OCI-LY7 (cell line): ENCODE data around the gene SSRP1. TPM values are rescaled to one million over a fixed set of nuclear protein-coding genes. Genes with fewer than 3 reads are reported as not detected.

Source experiments
- BruUV-seq: library from RNA; stranded (reverse); fragments of 400-500 nt; replicated peaks from 2 replicates; lab custom pipeline; 2021; lab: Mats Ljungman, UMichigan
- CTCF ChIA-PET: fragments of 300-600 bp; sonication (Branson Sonifier 250); formaldehyde crosslinking; loops from one replicate; lab custom pipeline; 2022; ENCODE audit warnings: antibody characterized with exemption; ENCODE audit not compliant: unreplicated experiment; lab: Charles Lee
- POLR2A ChIA-PET: fragments of 300-600 bp; sonication (Branson Sonifier 250); formaldehyde crosslinking; loops from one replicate; lab custom pipeline; 2022; ENCODE audit warnings: antibody characterized with exemption; lab: Charles Lee
- DNase-seq: peaks from one replicate; pipeline ENCODE4 v3.0.0-alpha.2; 2015; ENCODE audit warnings: low spot score
- H2AFZ ChIP-seq: fragments of 200-600 bp; sonication (generic), shearing (Covaris generic); 2 replicates; pipeline ENCODE4 v1.6.1; 2014; ENCODE audit warnings: mild to moderate bottlenecking, antibody characterized with exemption, low read length, moderate library complexity
- H3K27ac ChIP-seq: fragments of 200-600 bp; sonication (generic); 2 replicates; pipeline ENCODE4 v1.5.1; 2014; ENCODE audit warnings: mixed run types, low read depth, mild to moderate bottlenecking, moderate library complexity, low read length, inconsistent platforms; ENCODE audit not compliant: poor library complexity, severe bottlenecking
- H3K36me3 ChIP-seq: fragments of 200-600 bp; sonication (generic); 2 replicates; pipeline ENCODE4 v1.6.1; 2014; ENCODE audit warnings: mild to moderate bottlenecking, antibody characterized with exemption, low read length, moderate library complexity, mixed read lengths; ENCODE audit not compliant: insufficient read depth
- H3K4me1 ChIP-seq: fragments of 200-600 bp; sonication (generic); 2 replicates; pipeline ENCODE4 v1.5.1; 2014; ENCODE audit warnings: mild to moderate bottlenecking, low read length; ENCODE audit not compliant: insufficient read depth, poor library complexity, severe bottlenecking
- H3K4me2 ChIP-seq: fragments of 200-600 bp; sonication (generic); 2 replicates; pipeline ENCODE4 v1.6.1; 2014; ENCODE audit warnings: mild to moderate bottlenecking, low read length
- H3K4me3 ChIP-seq: fragments of 200-600 bp; sonication (generic); 2 replicates; pipeline ENCODE4 v1.5.1; 2014; ENCODE audit warnings: mild to moderate bottlenecking, low read depth, low read length; ENCODE audit not compliant: poor library complexity, severe bottlenecking
- H3K79me2 ChIP-seq: fragments of 200-600 bp; sonication (generic); 2 replicates; pipeline ENCODE4 v1.6.1; 2016; ENCODE audit warnings: low read depth, mild to moderate bottlenecking, low read length, moderate library complexity, mixed read lengths; ENCODE audit not compliant: insufficient read depth
- H3K9me2 ChIP-seq: fragments of 200-600 bp; sonication (generic); 2 replicates; pipeline ENCODE4 v1.6.1; 2016; ENCODE audit warnings: mild to moderate bottlenecking, low read length, mixed read lengths; ENCODE audit not compliant: insufficient read depth
- H3K9me3 ChIP-seq: fragments of 200-600 bp; sonication (generic); 2 replicates; pipeline ENCODE4 v1.6.1; 2014; ENCODE audit warnings: mild to moderate bottlenecking, mixed run types, low read length, mixed read lengths
- H4K20me1 ChIP-seq: fragments of 200-600 bp; sonication (generic); 2 replicates; pipeline ENCODE4 v1.6.1; 2014; ENCODE audit warnings: mild to moderate bottlenecking, antibody characterized with exemption, low read length, moderate library complexity, mixed read lengths; ENCODE audit not compliant: insufficient read depth
- EZH2phosphoT487 ChIP-seq: fragments of 200-600 bp; sonication (generic); IDR thresholded peaks from 2 replicates; pipeline ENCODE4 v1.6.1; 2018; ENCODE audit warnings: low read depth, borderline replicate concordance, mild to moderate bottlenecking, mixed run types, antibody characterized with exemption, low read length, moderate library complexity, mixed read lengths
- intact Hi-C: fragments of 100-400 bp; cut with micrococcal nuclease; formaldehyde crosslinking; loops from one replicate; pipeline ENCODE4 v1.10.0; 2022; ENCODE audit not compliant: unreplicated experiment
- total RNA-seq, 2 experiments: library from RNA; depleted of rRNA in 1 of 2; stranded (reverse); fragments of >200 nt in 1 of 2; shearing (Covaris generic) in 1 of 2; gene quantifications; 2 replicates each; pipeline ENCODE4 v1.2.3, GENCODE V29; 2014 to 2022
- TF ChIP-seq, protein P1 (sequence below): fragments of 200-600 bp; sonication (generic); conservative IDR thresholded peaks from 2 replicates; pipeline ENCODE4 v1.5.1; 2014; ENCODE audit warnings: mild to moderate bottlenecking, antibody characterized with exemption, low read length, moderate library complexity, mixed read lengths

SSRP1 gene
- total RNA-seq, 2 experiments from 2014 or later = 146 to 221 TPM

DNA sequence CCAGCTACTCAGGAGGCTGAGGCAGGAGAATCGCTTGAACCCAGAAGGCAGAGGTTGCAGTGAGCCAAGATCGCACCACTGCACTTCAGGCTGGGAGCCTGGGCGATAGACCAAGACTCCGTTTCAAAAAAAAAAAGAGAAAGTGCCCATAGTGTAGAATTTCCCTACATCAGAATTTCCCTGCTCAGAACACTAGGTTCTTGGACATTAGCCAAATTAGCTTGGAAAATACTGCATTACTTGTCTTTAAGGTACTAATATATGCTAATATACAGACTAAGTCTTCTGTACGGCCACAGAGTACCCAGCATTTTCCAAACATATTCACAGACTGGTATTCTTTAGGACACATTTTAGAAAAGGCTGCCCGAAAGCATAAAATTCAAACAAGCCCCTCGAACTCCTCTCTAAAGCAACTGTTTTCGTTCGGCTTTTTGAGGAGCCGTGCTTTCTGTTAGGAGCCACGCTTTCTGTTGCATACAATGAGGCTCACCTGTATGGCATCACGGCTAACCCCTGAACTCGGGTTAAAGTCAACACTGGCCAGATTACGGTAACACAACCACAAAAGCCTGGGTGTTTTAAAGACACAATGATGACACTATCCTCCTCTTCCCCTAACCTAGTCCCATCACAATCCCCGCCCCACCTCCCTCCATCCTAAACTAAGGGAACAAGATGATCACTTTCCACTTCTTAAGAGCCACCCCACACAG lies 29.4 kb downstream of the SSRP1 start:
- no peak overlapping the region for H3K27ac ChIP-seq
- H3K9me3 ChIP-seq = no peaks in the 10 kb centered on the region
- H2AFZ ChIP-seq = no peak overlapping the region
- H3K79me2 ChIP-seq = no peaks in the 10 kb centered on the region
- no peaks in the 10 kb centered on the region for H3K9me2 ChIP-seq
- intact Hi-C loops = no loop called here
- no peaks in the 10 kb centered on the region for H3K36me3 ChIP-seq
- H3K4me1 ChIP-seq = no peaks in the 10 kb centered on the region
- no peaks in the 10 kb centered on the region for H4K20me1 ChIP-seq
- no peak for DNase-seq
- POLR2A ChIA-PET = interaction anchor here (0.6 kb wide), 1 partner anchor 20 kb away, joined by 3 read pairs; no protein-coding TSS in a partner anchor
- CTCF ChIA-PET = no interaction called here
- BruUV-seq = no TSS peak
- H3K4me2 ChIP-seq = no peak overlapping the region
- TF ChIP-seq, protein P1, sequence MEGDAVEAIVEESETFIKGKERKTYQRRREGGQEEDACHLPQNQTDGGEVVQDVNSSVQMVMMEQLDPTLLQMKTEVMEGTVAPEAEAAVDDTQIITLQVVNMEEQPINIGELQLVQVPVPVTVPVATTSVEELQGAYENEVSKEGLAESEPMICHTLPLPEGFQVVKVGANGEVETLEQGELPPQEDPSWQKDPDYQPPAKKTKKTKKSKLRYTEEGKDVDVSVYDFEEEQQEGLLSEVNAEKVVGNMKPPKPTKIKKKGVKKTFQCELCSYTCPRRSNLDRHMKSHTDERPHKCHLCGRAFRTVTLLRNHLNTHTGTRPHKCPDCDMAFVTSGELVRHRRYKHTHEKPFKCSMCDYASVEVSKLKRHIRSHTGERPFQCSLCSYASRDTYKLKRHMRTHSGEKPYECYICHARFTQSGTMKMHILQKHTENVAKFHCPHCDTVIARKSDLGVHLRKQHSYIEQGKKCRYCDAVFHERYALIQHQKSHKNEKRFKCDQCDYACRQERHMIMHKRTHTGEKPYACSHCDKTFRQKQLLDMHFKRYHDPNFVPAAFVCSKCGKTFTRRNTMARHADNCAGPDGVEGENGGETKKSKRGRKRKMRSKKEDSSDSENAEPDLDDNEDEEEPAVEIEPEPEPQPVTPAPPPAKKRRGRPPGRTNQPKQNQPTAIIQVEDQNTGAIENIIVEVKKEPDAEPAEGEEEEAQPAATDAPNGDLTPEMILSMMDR = no peak
- TF ChIP-seq EZH2phosphoT487 = no peak
- H3K4me3 ChIP-seq = no peak overlapping the region

DNA sequence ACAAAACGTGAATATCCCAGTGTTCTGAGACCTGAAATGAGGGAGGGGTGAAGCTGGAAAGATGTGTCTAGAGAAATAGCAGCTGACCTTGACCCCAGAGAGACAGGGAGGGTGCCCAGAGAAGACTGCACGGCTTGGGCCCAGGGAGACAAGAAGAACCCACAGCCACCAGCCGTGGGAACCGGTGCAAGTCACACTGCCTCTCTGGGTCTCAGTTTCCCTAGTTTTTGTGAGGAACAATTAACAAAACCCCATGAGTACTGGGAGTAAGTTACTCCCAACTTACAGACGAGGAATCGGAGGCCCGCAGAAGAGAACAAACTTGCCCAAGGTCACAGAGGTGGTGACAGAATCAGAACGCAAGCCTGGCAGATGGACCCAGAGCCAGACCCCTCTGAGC lies 30.2 kb downstream of the SSRP1 start:
- no peaks in the 10 kb centered on the region; the same call in 1 of the 2 replicates for H3K36me3 ChIP-seq
- H4K20me1 ChIP-seq = no peaks in the 10 kb centered on the region
- intact Hi-C loops = no loop called here
- H3K79me2 ChIP-seq = no peaks in the 10 kb centered on the region
- no peak overlapping the region for H3K27ac ChIP-seq
- ChIA-PET CTCF (no interaction called here), POLR2A (interaction anchor here (0.6 kb wide), 1 partner anchor 21 kb away, joined by 3 read pairs; no protein-coding TSS in a partner anchor)
- no peak for TF ChIP-seq EZH2phosphoT487
- TF ChIP-seq, protein P1 = no peak
- no peak overlapping the region for H3K4me3 ChIP-seq
- H2AFZ ChIP-seq = no peak overlapping the region
- no peaks in the 10 kb centered on the region for H3K9me3 ChIP-seq
- H3K9me2 ChIP-seq = no peaks in the 10 kb centered on the region
- no peaks in the 10 kb centered on the region for H3K4me1 ChIP-seq
- DNase-seq = no peak
- no peak overlapping the region for H3K4me2 ChIP-seq
- BruUV-seq = no TSS peak

DNA sequence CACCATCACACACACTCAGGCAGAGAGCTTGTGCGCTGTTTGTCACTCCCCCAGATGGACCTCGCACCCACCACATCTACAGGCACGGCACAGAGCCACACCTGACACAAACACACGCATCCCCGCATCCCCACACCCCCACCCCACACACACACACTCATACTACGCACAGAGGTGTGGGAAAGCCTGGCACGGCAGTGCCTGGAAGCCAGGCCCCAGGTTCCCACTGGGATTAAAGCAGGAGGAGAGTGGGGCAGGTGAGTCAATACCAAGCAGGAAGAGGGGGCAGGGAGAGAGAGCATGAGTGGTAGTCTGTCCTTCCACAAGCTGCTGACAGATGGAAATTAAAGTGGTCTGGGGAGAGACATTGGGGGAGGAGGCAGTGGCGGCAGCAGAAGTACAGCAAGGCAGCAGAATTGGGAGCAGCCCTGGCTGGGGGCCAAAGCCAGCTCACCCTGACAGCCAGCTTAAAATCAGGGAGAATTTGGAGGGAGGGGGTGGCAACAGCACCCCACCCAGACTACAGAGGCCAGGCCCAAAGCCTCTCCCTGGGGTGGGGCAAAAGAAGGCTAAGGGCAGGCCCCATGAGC lies 31.6 kb downstream of the SSRP1 start:
- Histone ChIP-seq H3K27ac (no peak overlapping the region), H3K4me3 (no peak overlapping the region), H3K36me3 (peaks cover 10% of the 10 kb centered on the region; the same call in 1 of the 2 replicates), H3K9me2 (no peaks in the 10 kb centered on the region), H3K79me2 (no peaks in the 10 kb centered on the region), H2AFZ (no peak overlapping the region), H3K4me1 (no peaks in the 10 kb centered on the region), H4K20me1 (no peaks in the 10 kb centered on the region), H3K9me3 (0 out of 2 replicates have a peak, but pooled peaks cover 1% of the 10 kb centered on the region), H3K4me2 (no peak overlapping the region)
- DNase-seq = no peak
- BruUV-seq = no TSS peak
- intact Hi-C loops = no loop called here
- TF ChIP-seq EZH2phosphoT487 = no peak
- TF ChIP-seq, protein P1 = no peak
- POLR2A ChIA-PET = interaction anchor here (0.8 kb wide), 1 partner anchor 131 kb away, joined by 3 read pairs; no protein-coding TSS in a partner anchor
- CTCF ChIA-PET = no interaction called here
